ENCODE measurements around the gene COL23A1. TPM values are rescaled to one million over a fixed set of nuclear protein-coding genes. Genes with fewer than 3 reads are reported as not detected.

Gene COL23A1
- total RNA-seq, 1 experiment from 2014 or later = not detected

- H3K9me3 ChIP-seq (ENCODE audit: low read depth, low read length, poor library complexity, severe bottlenecking) = no peaks in the 10 kb centered on the region
- H3K4me3 ChIP-seq (ENCODE audit: low read depth, low read length, poor library complexity, severe bottlenecking) = no peak overlapping the region
- CTCF ChIA-PET = interaction anchor here (1.5 kb wide), 1 partner anchor 276 kb away, joined by 3 read pairs; no protein-coding TSS in a partner anchor
- POLR2A ChIA-PET (ENCODE audit: low non-redundant PET) = no interaction called here
- H3K27me3 ChIP-seq (replicated peaks; ENCODE audit: insufficient read depth, low read depth, low read length, poor library complexity) = no peaks in the 10 kb centered on the region
- BruUV-seq (replicated peaks) = no TSS peak
- H3K4me1 ChIP-seq (ENCODE audit: insufficient read depth, low read length, poor library complexity, severe bottlenecking) = no peaks in the 10 kb centered on the region
- TF ChIP-seq CTCF (conservative IDR thresholded peaks at IDR 0.05; ENCODE audit: low read depth, low read length) = no peak
- no peaks in the 10 kb centered on the region for H3K36me3 ChIP-seq (ENCODE audit: insufficient read depth, low read length, poor library complexity, severe bottlenecking)
- H3K27ac ChIP-seq (ENCODE audit: low read depth, low read length, poor library complexity, severe bottlenecking) = no peak overlapping the region
- intact Hi-C loops (cut with micrococcal nuclease; ENCODE audit: unreplicated experiment) = no loop called here
- DNase-seq (ENCODE audit: low spot score) = no peak
Observed at GRCh38 chr5:178279026-178279722, 311.0 kb downstream of the COL23A1 start.

GRCh38 chr5:178278358-178279023 lies 311.7 kb downstream of the COL23A1 start:
- intact Hi-C loops (cut with micrococcal nuclease; ENCODE audit: unreplicated experiment) = no loop called here
- TF ChIP-seq CTCF (conservative IDR thresholded peaks at IDR 0.05; ENCODE audit: low read depth, low read length) = no peak
- no peak for TF ChIP-seq EZH2 (IDR thresholded peaks at IDR 0.05; ENCODE audit: borderline replicate concordance, low read depth, low read length, poor library complexity, severe bottlenecking)
- no peaks in the 10 kb centered on the region for H3K9me3 ChIP-seq (ENCODE audit: low read depth, low read length, poor library complexity, severe bottlenecking)
- BruUV-seq (replicated peaks) = no TSS peak
- no peak overlapping the region for H3K27ac ChIP-seq (ENCODE audit: low read depth, low read length, poor library complexity, severe bottlenecking)
- H3K4me1 ChIP-seq (ENCODE audit: insufficient read depth, low read length, poor library complexity, severe bottlenecking) = no peaks in the 10 kb centered on the region
- ChIA-PET CTCF (no interaction called here), POLR2A (ENCODE audit: low non-redundant PET) (no interaction called here)
- H3K4me3 ChIP-seq (ENCODE audit: low read depth, low read length, poor library complexity, severe bottlenecking) = no peak overlapping the region
- DNase-seq (ENCODE audit: low spot score) = no peak
- no peaks in the 10 kb centered on the region for H3K27me3 ChIP-seq (replicated peaks; ENCODE audit: insufficient read depth, low read depth, low read length, poor library complexity)
- no peaks in the 10 kb centered on the region for H3K36me3 ChIP-seq (ENCODE audit: insufficient read depth, low read length, poor library complexity, severe bottlenecking)

- BruUV-seq (replicated peaks) = no TSS peak
- Histone ChIP-seq H3K4me1 (ENCODE audit: insufficient read depth, low read length, poor library complexity, severe bottlenecking) (no peaks in the 10 kb centered on the region), H3K36me3 (ENCODE audit: insufficient read depth, low read length, poor library complexity, severe bottlenecking) (no peaks in the 10 kb centered on the region), H3K4me3 (ENCODE audit: low read depth, low read length, poor library complexity, severe bottlenecking) (no peak overlapping the region), H3K9me3 (ENCODE audit: low read depth, low read length, poor library complexity, severe bottlenecking) (no peaks in the 10 kb centered on the region), H3K27me3 (replicated peaks; ENCODE audit: insufficient read depth, low read depth, low read length, poor library complexity) (no peaks in the 10 kb centered on the region), H3K27ac (ENCODE audit: low read depth, low read length, poor library complexity, severe bottlenecking) (no peak overlapping the region)
- DNase-seq (ENCODE audit: low spot score) = no peak
- intact Hi-C loops (cut with micrococcal nuclease; ENCODE audit: unreplicated experiment) = no loop called here
- CTCF ChIA-PET = no interaction called here
- TF ChIP-seq EZH2 (IDR thresholded peaks at IDR 0.05; ENCODE audit: borderline replicate concordance, low read depth, low read length, poor library complexity, severe bottlenecking) = no peak
- TF ChIP-seq CTCF (conservative IDR thresholded peaks at IDR 0.05; ENCODE audit: low read depth, low read length) = no peak
- POLR2A ChIA-PET (ENCODE audit: low non-redundant PET) = no interaction called here
Observed at GRCh38 chr5:178277866-178278265, 312.3 kb downstream of the COL23A1 start.
